HG02642 (cell line): ENCODE results near the gene CRIP3.
"Not testable (repeated sequence)": the region's sequence is repeated elsewhere in the genome, so short reads cannot be mapped to it uniquely, and the experiment has no call there.

Experiments used
- ATAC-seq: cut with Tn5 transposase; IDR thresholded peaks from one replicate; pipeline ENCODE4 v1.9.1; 2021; ENCODE audit warnings: mild to moderate bottlenecking; ENCODE audit not compliant: unreplicated experiment, poor library complexity

The CRIP3 gene

DNA sequence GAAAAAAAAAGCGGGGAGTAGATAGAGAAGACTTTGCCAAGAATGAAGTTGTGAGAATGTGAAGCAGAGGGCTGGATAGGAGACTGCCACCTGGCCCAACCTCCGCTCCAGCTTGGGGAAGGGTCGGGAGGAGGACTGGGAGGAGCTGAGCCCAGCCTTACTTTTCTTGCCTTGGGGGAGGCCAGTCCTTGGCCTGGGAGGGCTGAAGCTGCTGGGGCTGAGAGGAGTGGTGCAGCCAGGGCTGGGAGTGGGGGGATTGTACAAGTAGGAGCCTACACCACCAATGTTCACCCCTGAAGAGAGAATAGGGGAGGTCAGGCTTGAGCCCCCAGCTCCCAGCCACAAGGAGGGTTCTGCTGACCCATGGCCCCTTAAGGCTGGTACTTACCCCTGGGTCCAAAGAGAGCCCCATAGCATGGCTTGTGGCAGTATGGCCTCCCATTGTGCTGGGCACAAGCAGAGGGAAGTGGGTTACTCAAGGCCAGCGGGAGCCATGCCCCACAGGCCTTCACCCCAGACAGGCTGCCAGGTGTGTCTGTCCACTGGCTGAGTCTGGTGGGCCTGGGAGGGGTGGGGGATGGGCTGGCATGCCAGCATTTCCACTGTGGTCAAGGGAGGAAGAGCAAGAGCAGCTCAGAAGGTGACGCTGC, 1.1 kb downstream of the CRIP3 start:
- ATAC-seq = no peak

DNA sequence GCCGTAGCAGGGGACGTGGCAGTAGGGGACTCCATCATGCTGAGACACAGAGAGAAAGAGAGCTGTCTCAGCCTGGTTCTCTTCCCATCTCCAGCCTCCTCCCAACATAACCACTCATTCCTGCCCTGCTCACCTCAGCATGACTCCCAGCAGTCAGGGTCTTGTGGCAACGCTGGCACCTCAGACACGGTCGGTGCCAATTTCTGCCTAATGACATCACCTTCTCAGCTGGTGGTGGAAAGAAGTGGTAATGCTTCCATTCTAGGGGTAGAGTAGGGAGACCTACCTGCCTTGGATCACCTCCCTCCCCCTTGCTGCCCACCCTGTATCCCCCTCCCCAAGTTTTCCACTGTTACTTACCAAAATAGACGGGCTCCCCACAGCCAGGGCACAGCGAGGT, 2.5 kb downstream of the CRIP3 start:
- ATAC-seq = no peak

DNA sequence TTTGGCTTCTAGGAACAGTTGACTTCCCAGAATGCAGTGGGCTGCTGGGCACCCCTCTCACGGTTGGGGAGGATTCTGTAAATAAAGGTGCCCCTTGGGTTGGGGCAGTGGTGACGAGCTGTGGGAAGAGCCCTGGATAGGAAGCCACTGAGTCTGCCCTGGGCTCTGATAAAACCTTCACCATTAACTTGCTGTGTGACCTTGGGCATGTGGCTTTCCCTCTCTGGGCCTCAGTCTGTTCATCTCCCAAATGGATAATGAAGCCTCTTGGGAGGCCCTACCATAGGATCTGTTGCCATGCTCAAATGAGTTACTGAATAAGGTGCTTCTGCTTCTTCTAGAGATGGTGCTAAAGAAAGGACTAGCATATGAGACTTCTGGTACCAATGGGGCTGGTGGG, 3.7 kb downstream of the CRIP3 start:
- ATAC-seq = no peak

DNA sequence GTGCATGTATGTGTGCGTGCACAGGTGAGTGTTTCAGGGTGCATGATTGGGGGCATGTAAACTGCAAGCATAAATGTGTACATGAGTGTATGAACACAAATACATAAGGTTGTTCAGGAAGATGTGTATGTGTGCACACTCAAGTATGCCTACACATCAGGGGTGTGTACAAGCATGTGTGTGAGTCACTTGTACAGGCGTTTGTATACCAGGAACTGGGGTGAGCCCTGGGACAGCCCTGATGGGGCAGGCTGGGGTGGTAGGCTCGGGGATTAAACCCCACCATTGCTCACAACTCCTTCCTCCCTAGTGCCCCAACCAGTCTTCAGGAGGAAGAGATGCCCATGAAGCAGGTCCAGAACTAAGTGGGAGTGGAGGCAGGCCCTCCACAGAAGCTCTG, 4.3 kb downstream of the CRIP3 start:
- ATAC-seq = no peak

GRCh38 chr6:43303751-43304331, 4.8 kb downstream of the CRIP3 start:
- ATAC-seq = no peak

DNA sequence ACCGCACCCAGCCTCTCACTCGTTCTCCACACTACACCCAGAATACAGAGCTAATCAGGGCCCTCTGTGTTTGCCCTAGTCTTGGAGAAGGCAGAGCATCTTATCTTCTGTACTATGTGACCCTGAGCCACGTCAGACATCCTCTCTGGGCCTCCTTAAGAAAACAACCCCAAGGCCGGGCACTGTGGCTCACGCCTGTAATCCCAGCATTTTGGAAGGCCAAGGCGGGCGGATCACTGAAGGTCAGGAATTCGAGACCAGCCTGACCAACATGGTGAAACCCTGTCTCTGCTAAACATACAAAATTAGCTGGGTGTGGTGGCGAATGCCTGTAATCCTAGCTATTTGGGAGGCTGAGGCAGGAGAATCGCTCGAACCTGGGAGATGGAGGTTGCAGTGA, 5.6 kb downstream of the CRIP3 start:
- ATAC-seq = not testable (repeated sequence)

DNA sequence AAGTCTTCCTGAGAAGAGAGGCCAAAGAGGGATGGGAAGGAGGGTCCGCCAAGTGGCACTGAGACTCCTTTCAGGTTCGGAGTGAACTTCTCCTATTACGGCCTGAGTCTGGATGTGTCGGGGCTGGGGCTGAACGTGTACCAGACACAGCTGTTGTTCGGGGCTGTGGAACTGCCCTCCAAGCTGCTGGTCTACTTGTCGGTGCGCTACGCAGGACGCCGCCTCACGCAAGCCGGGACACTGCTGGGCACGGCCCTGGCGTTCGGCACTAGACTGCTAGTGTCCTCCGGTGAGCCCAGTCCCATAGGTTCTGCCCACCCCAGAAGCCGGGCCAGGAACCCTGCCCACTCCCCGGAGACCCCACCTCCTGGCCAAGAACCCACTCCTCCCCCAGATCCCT, 6.5 kb downstream of the CRIP3 start:
- no peak for ATAC-seq

DNA sequence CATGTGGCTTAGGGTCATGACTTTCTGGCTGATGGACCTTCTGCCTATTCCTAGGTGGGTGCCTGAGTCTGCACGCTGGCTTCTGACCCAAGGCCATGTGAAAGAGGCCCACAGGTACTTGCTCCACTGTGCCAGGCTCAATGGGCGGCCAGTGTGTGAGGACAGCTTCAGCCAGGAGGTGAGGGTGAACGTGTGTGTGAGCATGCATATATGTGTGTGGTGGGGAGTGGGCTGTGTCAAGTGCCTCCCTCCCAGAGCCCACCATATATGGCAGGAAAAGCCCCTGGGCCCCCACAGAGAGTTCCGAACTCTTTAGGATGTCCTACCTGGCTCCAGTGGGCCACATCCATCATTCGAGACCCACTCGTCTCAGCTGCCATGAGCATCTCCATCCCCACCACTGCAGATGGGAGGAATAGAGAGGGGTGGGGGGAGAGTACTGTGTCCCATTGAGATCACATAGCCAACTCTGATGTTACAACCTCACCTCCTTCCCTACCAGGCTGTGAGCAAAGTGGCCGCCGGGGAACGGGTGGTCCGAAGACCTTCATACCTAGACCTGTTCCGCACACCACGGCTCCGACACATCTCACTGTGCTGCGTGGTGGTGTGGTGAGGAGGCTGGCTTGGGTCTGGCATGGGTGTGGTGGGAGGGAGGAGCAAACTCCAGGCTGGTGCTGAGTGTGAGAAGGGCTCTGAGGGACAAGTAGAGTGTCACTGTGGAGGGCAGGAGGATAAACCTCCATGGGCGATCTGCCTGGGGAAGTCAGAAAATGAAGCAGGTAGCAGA, 7.3 kb downstream of the CRIP3 start:
- ATAC-seq = no peak

- no peak for ATAC-seq
Measured at GRCh38 chr6:43299338-43300293, 9.0 kb downstream of the CRIP3 start.

DNA sequence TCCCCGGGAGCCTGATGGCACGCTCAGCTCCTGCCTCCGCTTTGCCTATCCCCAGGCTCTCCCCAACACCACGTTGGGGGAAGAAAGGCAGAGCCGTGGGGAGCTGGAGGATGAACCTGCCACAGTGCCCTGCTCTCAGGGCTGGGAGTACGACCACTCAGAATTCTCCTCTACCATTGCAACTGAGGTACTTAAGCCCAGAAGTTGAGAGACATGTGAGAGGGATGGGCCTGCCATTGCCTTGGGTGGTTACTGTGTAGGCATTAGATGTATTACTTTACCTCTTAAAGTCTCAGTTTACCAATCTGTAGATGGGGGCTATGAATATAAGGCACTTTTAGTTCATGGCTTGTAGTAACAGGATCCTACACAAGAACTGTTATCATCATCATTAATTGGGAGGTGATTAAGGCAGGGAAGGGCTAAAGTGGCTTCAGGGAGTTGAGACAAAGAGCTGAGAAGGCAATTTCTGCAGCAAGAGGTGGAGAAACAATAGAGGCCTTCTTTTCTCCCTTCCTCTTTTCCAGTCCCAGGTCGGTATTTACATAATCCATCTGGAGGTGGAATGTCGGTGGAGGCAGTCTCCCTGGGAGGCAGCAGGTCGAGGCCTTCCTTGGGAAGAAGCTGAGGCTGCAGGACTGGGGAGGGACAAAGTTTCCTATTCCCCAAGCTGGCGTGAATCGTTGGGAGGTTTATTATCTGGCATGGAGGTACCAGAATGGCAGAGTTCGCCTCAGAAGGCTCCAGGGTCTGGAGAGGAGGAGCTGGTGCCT, 9.9 kb downstream of the CRIP3 start:
- no peak for ATAC-seq

DNA sequence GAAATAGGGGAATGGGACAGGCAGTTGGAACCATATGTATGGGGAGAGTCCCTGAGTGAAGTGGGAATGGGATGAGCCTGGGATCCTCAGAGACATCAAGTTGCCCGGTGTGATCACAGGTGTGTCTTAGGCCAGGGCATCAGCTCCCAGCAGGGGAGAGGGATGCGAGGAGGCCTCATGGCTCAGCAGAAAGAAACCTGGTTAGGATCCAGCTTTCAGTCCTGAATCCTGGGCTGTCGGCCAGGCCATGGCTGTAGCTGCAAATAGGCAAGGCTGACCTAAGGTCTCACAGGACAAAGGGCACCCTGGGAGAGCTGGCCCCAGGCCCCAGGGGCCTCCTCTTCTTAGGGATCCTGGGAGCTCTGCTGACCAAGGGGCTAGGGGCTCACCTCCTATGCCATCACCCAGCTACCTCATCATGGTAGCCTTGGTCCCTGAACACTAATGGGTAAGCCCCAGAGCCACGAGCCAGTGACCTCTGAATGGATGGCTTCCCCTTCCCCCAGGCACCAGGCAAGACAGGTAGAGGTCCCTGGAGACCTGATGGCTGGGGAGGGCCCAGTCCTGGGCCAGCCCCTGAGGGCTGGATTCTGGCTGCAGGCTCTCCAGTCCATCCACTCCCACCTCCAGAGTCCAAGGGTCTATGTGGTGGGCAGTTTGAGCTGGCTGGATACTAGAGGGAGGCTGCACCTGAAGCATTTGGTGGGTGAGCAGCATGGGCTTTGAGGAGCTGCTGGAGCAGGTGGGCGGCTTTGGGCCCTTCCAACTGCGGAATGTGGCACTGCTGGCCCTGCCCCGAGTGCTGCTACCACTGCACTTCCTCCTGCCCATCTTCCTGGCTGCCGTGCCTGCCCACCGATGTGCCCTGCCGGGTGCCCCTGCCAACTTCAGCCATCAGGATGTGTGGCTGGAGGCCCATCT, 10.7 kb downstream of the CRIP3 start, which contains the start of gene SLC22A7:
Gene SLC22A7 (plus strand): TSS at position 617 of the 921 bp plus-strand sequence. CDS start 99 bp downstream, at position 716.
- ATAC-seq = no peak

GRCh38 chr6:43296780-43297497, 11.7 kb downstream of the CRIP3 start:
- no peak for ATAC-seq

DNA sequence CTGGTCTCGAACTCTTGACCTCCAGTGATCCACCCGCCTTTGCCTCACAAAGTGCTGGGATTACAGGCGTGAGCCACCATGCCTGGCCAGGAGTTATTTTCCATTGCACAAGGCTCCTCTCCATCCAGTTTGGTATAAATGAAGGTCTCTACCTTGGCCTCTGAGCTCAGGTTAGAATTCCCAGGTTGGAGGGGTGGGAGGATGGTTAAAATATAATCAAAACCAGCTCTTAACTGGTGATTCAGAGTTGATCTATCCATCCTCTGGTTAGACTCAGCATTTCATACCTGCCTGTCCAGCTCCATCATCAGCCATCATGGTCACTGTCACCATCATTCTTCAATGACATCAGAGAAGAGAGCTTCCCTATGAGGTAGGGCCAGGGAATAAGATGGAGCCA, 13.2 kb downstream of the CRIP3 start:
- ATAC-seq = no peak

DNA sequence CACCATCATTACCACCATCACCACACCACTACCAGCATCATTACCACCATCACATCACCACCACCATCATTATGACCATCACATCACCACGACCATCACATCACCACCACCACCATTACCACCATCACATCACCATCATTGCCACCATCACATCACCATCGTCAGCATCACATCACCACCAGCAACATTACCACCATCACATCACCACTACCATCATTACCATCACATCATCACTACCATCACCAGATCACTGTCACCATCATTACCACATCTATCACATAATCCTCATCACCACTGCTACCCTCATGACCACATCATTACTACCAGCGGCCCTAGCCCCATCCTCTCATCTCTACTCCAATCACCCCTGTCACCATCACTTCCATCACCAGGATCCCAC, 14.1 kb downstream of the CRIP3 start:
- ATAC-seq = no peak

DNA sequence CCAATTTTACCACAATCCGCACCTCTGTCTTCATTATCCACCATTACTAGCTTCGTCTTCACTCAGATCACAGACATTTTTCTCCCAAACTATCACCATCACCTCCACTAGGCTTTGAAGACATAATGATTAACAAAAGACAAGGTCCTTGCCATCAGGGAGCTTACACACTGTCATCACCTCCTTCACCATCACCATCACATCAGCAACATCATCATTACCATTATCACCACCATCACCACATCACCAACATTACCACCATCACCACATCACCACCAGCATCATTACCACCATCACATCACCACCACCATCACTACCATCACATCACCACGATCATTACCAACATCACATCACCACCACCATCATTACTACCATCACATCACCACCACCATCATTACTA, 14.9 kb downstream of the CRIP3 start:
- ATAC-seq = no peak

DNA sequence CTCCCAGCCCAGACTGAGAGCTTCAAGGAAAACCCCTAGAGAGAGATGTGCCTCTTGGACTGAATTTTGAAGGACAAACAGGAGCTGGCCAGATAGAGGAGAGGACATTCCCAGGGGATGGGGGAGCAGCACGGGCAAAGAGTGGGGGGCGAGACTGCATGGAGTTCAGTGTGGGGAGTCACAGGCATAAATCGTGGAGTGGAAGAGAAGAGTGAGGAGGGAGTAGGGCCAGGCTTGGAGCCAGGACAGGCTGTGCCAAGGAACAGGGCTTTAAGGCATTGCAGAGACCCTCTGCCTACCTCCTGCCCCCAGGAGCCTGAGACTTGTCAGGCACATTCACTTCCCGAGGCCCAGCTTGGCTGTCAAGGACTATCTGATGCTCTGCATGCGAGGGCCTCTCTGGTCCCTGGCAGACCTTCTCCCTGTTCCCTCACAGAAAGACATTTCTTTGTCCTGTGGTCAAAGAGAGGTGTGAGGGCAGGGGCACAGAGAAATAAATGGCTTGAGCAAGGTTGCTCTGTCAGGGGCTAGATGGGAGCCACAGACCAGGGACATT, 15.8 kb downstream of the CRIP3 start:
- no peak for ATAC-seq

DNA sequence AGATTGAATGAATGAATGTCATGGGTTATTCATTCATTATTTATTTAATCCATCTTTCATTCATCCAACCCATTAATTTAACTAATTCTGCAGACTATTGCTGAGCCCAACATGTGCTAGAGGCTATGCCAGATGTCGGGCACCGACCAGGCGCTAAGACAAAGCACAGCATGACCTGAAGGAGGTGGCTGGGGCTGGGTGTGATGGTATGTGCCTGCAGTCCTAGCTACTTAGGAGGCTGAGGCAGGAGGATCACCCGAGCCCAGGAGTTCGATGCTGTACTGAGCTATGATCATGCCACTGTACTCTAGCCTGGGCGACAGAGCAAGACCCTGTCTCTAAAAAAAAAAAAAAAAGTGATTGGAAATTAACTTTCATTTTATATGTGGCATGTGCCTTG, 16.3 kb downstream of the CRIP3 start:
- ATAC-seq = no peak

GRCh38 chr6:43291708-43292107, 16.9 kb downstream of the CRIP3 start:
- no peak for ATAC-seq
